DMS53 treated with DMSO at 0.1 percent for 48 hours (cell line): Measurements from ENCODE around the gene RPTOR.
"Not testable (repeated sequence)": the region's sequence is repeated elsewhere in the genome, so short reads cannot be mapped to it uniquely, and the experiment has no call there.

ENCODE experiments used
- DNase-seq: peaks from one replicate; lab custom pipeline; 2025; ENCODE audit not compliant: unreplicated experiment; lab: John Stamatoyannopoulos, UW

The RPTOR gene

GRCh38 chr17:80683625-80684104 lies 139.0 kb downstream of the RPTOR start:
- DNase-seq: no peak

GRCh38 chr17:80687839-80688238 lies 143.2 kb downstream of the RPTOR start:
- DNase-seq: no peak

GRCh38 chr17:80689129-80689619 lies 144.5 kb downstream of the RPTOR start:
- peak; percentile 61 for DNase-seq

GRCh38 chr17:80691784-80692183 lies 147.1 kb downstream of the RPTOR start:
- DNase-seq: no peak

- DNase-seq: no peak
Observed at GRCh38 chr17:80692931-80693467, 148.4 kb downstream of the RPTOR start.

- no peak for DNase-seq
Observed at GRCh38 chr17:80693511-80693910, 148.9 kb downstream of the RPTOR start.

GRCh38 chr17:80694085-80694991 lies 149.7 kb downstream of the RPTOR start:
- peak; percentile 93 for DNase-seq

- DNase-seq: peak; percentile 96
Observed at GRCh38 chr17:80694992-80695912, 150.6 kb downstream of the RPTOR start.

GRCh38 chr17:80695979-80696378 lies 151.3 kb downstream of the RPTOR start:
- no peak for DNase-seq

- no peak for DNase-seq
Observed at GRCh38 chr17:80696456-80696855, 151.8 kb downstream of the RPTOR start.

- DNase-seq: no peak
Observed at GRCh38 chr17:80696964-80697363, 152.3 kb downstream of the RPTOR start.

GRCh38 chr17:80698297-80698696 lies 153.7 kb downstream of the RPTOR start:
- DNase-seq: no peak

GRCh38 chr17:80699205-80699604 lies 154.6 kb downstream of the RPTOR start:
- not testable (repeated sequence) for DNase-seq

- DNase-seq: no peak
Observed at GRCh38 chr17:80701730-80702129, 157.1 kb downstream of the RPTOR start.

GRCh38 chr17:80702315-80703141 lies 157.9 kb downstream of the RPTOR start:
- DNase-seq: no peak

GRCh38 chr17:80703142-80703478 lies 158.5 kb downstream of the RPTOR start:
- DNase-seq: no peak

GRCh38 chr17:80704381-80704819 lies 159.8 kb downstream of the RPTOR start:
- DNase-seq: peak; percentile 36

GRCh38 chr17:80704894-80705293 lies 160.3 kb downstream of the RPTOR start:
- DNase-seq: no peak

GRCh38 chr17:80705988-80706387 lies 161.3 kb downstream of the RPTOR start:
- DNase-seq: no peak

GRCh38 chr17:80706463-80706867 lies 161.8 kb downstream of the RPTOR start:
- no peak for DNase-seq
